Measurements from ENCODE around the gene ATIC.

Gene ATIC

DNA sequence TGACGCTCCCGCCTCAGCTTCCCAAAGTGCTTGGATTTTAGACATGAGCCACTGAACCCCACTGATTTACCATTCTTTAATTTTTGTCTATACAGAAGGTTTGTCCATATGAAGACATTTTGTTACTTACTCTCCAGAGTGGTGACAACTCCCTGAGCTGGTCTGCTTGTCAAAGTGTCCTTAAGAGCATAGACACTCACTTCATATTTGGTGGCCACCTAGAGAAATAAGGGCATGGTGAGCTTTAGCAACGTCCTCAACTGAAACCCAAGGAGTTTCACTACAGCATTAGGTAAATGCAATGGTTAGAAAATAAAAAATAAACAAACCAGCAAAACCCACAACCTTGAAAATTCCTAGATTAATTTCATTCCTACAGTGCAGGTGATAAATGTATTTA lies 66.2 kb downstream of the ATIC start:
- DNase-seq, result no peak

DNA sequence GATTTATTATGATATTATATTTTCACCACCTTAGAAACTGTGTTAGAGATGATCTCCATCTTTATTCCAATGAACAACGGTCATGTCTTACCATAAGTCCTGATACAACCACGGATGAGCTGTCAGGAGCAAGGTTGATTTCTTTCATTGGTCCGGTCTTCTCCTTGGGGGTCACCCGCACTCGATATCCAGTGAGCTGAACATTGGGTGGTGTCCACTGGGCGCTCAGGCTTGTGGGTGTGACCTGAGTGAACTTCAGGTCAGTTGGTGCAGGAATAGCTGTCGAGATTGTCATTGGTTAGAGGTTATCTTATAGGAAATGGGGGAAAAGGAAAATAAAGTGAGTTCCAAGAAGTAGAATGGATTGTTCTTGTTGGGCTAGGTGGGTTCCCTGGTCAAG lies 67.2 kb downstream of the ATIC start:
- DNase-seq, result no peak

DNA sequence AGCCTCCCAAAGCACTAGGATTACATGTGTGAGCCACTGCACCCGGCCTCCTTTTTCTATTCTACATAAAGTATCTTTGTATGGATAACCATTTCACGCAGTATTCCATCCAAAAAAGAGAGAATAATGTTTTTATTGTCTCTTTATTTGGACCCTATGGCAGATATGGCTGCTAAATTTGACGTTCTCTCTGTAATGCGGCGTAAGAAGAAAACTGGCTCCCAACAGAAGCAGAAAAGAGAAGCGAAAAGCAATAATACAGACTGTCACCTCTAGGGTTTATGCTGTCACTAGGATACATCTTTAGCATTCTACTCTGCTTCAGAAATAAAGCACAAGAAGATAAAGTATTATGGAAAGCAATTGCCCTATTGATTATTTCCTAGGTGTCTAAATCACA lies 68.1 kb downstream of the ATIC start:
- DNase-seq, result no peak

DNA sequence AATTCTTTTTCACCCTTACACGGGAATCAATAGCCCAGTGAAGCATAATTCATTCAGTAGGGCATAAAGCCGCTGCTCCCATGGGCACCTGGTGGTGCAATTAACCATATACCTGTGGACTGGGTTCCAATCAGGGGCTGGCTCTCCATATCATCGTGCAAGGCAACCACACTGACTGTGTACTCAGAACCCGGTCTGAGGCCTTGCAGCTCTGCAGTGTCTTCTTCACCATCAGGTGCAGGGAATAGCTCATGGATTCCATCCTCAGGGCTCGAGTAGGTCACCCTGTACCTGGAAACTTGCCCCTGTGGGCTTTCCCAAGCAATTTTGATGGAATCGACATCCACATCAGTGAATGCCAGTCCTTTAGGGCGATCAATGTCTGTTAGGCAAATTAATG lies 68.8 kb downstream of the ATIC start:
- no peak for DNase-seq

DNA sequence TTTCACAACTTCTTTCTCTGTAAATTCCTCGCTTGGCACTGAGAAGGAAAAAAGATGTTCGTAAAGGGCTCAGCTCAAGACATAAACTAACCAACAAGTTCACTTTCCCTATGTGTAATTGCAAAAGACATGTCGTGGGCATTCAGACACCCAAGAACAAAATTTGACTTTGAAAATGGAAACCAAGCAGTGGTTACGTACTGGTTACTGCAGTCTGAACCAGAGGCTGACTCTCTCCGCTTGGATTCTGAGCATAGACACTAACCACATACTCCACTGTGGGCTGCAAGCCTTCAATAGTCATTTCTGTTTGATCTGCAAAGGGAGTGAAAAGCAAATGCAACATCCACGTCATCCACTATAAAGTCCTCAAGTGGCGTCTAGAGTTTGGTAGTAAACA lies 70.2 kb downstream of the ATIC start:
- no peak for DNase-seq

DNA sequence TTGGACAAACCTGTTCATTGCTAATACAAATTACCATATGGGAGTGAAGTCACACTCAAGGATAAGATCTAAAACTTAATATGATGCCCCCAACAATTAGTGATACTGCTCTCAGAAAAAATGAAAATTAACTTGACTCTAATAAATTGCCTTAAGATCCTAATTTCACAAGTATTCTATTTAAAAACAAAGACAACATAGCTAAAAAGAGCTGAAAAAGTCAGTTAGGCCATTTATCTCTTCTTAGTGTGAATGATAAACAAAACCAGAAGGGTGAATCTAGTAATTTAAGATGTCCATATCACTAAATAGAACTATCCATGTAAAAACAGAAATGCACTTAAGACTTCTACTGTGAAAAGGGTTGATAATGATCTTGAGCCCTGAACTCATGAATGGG lies 70.6 kb downstream of the ATIC start:
- no peak for DNase-seq

DNA sequence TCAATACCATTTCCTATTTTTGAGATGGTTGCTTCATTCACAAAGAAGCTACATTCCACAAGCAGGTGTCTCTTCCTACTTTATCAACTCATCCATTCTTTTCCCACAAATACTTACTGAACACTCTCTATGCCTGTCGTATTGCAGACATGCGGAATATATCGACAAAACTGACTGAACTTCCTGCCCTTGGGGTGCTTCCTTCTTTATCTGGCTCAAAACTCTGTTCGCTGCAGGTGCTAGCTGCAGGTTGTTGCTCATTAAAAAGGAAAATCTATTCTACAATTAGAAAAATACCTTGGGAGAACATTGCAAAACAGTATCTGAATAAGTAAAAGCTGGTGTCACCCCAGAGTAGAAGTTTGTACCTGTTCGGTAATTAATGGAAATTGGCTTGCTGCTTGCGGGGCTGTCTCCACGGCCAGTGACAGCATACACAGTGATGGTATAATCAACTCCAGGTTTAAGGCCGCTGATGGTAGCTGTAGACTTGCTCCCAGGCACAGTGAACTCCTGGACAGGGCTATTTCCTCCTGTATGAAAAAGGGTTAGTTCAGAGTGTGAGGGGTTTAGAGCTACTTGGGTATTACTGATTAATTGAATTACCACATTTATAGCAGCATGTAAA lies 71.9 kb downstream of the ATIC start:
- no peak for DNase-seq

DNA sequence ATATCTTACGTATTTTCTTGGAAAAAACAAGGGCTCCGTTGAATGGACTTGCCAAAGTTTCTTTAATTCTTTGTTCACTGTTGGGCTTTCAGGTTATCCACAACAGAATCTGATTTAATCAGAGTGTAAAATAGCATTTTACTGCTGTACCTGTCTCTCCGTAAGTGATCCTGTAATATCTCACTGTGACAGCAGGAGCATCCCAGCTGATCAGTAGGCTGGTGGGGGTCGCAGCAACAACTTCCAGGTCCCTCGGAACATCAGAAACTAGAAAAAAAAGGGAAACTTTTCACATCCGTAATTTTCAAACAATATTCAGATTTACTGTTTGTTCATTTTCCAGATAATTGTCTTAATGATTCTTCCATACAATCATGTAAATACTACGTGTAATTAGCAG lies 72.9 kb downstream of the ATIC start:
- no peak for DNase-seq

DNA sequence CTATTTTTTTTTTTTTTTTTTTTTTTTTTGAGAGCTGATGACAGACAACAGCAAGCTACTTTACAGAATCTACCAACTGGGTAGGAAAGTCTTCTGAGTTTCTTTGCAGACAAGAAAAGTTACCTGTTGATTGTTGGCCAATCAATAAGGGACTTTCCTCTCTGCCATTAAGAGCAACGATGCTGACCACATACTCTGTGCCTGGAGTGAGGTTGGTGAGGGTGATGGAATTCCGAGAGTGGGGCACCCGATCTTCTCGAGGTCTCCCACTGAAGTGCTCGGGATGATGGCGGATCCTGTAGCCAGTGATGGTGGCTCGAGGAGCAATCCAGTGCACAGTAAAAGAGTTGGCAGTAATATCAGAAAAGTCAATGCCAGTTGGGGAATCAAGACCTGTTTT lies 74.7 kb downstream of the ATIC start:
- DNase-seq, result no peak

DNA sequence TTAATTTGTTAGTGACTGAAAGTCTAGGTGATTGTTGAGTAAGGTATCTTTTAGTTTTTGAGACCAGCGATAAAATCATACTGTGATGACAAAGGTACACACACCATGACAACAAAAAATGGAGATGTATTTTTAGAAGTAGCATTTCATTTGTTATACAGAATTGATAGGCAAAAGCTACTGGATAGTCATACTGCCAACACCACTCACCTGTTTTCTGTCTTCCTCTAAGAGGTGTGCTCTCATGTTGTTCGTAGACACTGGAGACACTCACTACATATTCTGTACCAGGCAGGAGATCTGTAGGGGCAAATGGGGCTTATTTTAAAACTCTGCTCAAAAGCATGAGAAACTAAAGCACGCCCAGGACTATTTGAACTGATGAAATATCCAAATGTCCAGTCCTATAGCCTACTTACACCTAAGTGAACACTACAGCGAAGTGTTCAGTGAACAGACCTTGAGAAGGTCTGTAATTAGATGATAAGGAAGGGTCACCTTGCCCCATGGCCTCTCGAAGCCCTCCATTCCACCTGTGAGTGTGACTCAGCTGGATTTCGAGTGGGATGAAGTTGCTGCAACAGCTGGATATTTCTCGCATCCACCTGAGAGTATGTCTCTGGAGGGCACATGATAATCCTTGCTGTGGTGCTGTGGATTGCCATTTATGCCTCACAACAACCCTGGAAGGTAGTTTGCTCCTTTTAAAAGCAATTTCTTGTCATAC lies 76.3 kb downstream of the ATIC start:
- no peak for DNase-seq

DNA sequence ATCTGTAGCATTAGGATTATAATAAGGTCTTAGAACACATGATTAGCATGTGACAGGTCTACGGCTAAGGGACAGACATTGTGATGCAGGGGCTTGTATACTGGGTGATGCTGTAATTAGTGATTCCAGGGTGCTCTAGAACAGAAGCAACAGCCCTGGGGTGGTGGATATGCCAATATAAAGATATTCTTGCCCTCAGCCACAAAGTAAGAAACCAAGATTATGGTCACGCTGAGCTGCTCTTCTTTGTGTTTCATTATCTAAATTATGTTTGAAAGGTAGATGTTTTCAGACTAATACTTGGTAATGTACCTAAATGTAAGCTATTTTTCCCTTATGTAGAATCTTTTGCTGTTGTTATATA lies 78.7 kb downstream of the ATIC start:
- DNase-seq, result no peak

DNA sequence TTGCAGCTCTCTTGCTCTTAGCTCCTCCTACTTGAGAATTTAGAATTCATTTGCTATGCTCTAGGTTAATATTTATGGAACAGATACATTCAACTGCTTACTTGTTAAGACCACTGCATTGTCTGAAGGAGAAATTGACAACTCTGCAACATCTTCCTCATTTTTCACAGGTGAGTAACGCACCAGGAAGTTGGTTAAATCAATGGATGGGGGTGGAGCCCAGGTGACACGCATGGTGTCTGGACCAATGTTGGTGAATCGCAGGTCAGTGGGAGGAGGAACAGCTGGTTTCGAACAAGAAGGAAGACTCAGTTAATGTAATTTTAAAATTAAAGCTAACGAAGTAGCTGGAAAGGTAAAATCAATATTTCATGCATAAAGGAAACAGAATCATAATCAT lies 79.7 kb downstream of the ATIC start:
- no peak for DNase-seq

DNA sequence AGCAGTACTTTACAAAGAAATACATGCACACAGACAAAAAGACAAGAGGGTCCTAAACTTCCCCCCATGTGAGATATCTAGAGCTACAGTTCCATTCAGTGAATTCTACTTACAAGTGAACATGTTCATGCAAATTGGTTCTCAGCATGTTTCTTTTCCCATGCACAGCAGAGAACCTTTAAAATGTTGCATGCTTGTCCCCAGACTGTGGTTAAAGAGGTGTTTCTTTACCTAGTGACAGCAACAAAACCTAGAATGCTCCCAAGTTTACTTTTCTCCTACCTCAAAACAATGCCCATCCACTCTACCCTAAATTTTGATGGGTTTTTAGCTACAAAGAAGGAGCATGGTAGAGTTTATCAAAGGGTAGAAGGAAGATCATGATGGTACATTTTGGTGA lies 80.3 kb downstream of the ATIC start:
- no peak for DNase-seq

DNA sequence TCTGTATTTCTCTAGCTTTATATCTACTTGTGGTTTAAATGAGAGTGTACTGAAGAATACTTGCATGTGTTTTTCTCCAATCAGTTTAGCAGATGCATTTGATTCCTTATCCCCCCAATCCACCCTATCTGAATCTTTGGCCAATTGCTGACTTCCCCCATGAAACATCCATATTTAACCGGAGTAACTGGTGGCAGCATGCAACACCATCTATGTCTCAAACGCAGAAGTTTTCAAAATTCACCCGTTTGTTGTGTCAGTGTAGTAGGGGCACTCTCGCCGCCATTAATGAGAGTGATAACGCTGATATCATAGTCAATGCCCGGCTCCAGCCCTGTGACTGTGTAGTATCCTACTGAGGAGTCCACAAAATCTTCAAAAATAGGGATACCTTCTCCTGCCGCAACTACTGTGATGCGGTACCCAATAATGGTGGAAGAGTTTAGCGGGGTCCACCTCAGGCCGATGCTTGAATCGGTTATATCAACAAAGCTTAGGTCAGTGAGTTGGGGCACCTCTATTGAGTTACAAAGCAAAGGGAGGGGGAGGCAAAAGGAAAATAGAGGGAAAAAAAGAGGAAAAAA lies 80.9 kb downstream of the ATIC start:
- DNase-seq, result no peak

DNA sequence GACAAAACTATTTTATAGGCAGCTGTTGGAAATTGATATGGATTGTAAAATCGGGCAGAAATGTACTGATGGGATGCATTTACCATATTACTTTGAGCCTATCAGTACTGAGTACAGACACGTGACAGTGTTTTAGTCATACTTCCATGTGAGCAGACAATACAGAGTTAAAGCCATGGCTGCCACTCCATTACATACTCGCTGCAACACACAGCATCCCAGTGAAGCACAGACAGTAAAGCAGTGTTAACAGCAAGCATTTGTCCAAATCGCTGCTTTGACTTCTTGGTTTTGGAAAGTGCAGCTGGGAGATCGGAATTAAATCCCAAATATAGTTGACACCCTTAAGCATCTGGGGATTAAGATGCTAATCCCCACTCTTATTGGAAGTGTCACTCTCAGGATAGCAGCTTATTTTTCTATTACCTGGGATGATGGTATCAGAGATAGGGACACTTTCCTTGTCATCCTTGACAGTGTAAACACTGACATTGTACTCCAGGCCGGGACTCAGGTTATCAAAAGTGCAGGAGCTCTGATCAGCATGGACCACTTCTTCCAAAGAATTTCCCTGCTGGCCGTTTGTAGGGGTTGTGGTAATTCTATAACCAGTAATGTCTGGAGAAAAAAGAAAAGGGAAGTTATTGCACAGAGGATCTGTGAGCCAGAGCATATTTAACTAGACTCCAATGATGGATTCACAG lies 82.4 kb downstream of the ATIC start:
- DNase-seq, result no peak

DNA sequence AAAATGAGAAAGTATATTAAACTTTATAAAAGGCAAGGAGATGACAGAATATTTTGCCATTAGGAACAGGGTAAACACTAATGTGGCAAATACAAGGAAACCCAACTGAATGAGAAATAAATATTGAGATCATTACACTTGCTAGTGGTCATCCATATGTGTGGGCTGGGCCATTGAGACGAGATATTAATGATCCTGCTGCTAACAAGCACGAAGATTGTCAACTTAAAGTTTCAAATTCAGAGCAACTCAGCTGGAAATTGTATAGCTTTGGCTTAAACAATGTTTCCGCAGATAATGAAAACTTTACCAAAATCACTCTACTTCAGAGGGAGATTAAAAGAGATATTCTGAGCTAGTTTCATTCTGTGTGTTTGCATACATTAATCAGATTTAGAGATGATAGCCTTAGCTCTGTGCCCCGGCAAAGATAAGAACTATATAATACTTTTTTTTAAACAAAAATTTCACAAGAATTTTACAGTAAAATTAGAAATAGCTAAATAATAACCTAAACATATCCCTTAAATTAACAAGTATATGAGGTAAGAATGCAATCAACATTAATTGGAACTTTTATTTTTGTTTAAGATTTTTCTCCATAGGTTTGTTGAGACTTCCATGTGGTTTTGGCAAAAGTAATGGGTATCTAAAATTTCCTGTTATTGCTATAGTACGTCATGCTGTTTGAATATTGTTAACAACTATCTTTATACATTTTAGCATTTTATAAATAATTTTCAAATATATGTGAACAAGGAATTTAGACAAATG lies 84.0 kb downstream of the ATIC start:
- DNase-seq, result no peak

DNA sequence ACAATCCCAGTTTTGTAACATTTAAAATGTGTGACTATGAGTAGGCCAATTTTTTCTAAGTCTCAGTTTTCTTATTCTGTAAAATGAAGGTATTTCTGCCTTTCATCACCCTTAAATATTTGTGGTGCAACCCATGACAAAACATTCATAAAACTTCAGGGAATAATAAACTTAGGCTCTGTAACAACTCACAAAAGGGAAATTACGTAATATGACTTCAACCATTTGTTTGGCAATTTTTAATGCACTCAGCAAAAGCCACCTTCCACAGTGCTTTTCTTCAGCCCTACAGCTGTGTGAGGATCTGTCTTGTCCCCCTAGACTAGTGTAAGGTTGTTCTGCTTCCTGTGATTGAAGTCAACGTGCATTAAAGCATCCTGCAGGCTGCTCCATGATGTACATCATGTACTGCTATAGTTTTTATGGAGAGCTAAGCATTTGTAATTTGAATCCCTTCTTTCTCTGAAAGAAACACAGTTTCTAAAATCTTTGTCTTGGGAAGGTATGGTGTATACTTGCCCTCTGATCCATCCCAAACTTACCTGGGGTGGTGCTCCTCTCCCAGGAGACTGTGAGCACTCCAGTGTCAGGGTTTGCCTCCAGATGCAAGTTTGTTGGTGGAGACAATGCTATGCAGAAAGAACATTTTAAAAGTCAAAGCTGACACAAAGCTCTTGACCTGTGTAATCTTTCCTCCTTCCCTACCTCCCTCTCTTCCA lies 84.9 kb downstream of the ATIC start:
- DNase-seq, result no peak

DNA sequence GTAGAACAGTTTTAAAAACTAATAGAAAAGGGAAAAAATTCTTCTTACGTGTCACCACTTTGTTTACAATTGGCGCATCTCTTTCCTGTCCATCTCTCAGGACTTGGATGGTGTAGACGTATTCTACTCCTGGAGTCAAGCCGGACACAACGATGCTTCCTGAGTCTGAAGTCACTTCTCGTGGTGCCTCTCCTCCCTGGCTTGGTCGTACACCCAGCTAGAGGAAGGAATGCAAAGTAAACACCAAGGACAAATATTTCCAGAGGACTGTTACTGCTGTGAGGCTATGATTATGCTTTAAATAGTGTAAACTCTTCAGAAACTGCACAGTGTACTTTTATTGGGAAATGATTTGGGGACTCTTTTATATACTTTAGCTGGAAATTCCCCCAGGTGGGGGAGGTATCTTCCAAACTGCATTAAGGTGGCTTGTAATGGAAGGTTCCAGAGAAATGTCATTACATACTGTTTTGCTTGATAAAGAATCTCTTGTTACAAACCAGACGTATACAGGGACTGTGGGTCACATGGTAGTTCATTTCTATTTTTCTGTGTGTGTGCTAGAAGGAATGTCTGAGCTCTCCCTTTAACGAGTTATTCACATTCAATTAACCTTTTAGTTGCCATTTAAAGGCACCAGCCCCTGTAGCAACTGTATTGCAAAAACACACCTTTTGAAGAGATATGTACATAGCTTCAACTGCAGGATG lies 85.9 kb downstream of the ATIC start:
- DNase-seq, result no peak

DNA sequence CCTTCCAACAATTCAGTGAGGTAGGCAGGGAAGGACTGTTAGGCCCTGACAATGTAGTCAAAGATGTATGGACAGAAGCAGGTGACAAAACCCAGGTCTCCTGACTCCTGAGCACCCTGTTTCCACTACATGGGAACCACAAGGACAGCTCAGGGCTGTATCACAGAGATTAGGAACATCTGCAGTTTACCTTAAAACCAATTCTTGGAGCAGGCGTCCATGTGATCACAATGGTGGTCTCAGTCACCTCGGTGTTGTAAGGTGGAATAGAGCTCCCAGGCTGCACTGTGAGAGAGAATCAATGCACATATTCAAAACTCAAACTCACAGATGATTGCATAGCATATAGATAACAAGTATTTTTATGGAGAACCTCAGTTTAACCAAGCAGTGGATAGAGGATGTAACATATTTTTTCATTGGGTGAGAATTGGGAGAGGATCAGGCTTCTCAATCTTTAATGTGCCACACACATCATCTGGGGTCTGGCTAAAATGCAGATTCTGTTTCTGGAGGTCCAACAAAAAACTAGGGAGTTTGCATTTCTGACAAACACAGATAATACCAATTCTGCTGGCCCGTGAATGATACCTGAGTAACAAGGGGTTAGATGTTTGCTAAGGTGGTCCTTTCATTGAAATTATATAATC lies 87.3 kb downstream of the ATIC start:
- no peak for DNase-seq
